Heart left ventricle (tissue), 16 donors: ENCODE data around the gene IKZF4. TPM values are rescaled to one million over a fixed set of nuclear protein-coding genes. Genes with fewer than 3 reads are reported as not detected.

ENCODE experiments used
- ATAC-seq, 4 donors: fragments of 200-7000 bp; cut with Tn5 transposase; one replicate each; pipeline ENCODE4 v1.9.1; 2020 to 2022; ENCODE audit warnings: moderate library complexity in 4 of 4, mild to moderate bottlenecking in 3 of 4, moderate number of reproducible peaks in 1 of 4
- DNase-seq, 5 donors: peaks; one replicate each; pipeline ENCODE4 v3.0.0-alpha.2; 2020
- H3K27ac ChIP-seq, 12 donors: fragments of 200-600 bp; sonication (generic) in 4 of 12; one replicate each; pipeline versions ENCODE4 v1.5.0 to v1.8.0; 2016 to 2022; ENCODE audit warnings: mild to moderate bottlenecking in 2 of 12
- H3K27me3 ChIP-seq, 9 donors: fragments of 200-600 bp; sonication (generic) in 2 of 9; one replicate each; pipeline versions ENCODE4 v1.5.1 to v1.8.0; 2016 to 2022; ENCODE audit warnings: mild to moderate bottlenecking in 3 of 9
- H3K36me3 ChIP-seq, 9 donors: fragments of 200-600 bp; sonication (generic) in 2 of 9; one replicate each; pipeline versions ENCODE4 v1.5.0 to v1.8.0; 2018 to 2022; ENCODE audit warnings: mild to moderate bottlenecking in 2 of 9
- H3K4me1 ChIP-seq, 12 donors: fragments of 200-600 bp; sonication (generic) in 4 of 12; one replicate each; pipeline versions ENCODE4 v1.5.0 to v1.8.0; 2016 to 2022; ENCODE audit warnings: mild to moderate bottlenecking in 3 of 12
- H3K4me3 ChIP-seq, 12 donors: fragments of 200-600 bp; sonication (generic) in 4 of 12; one replicate each; pipeline versions ENCODE4 v1.5.0 to v1.8.0; 2017 to 2022; ENCODE audit warnings: mild to moderate bottlenecking in 9 of 12, moderate library complexity in 4 of 12
- H3K9me3 ChIP-seq, 12 donors: fragments of 200-600 bp; sonication (generic) in 4 of 12; one replicate each; pipeline versions ENCODE4 v1.5.0 to v1.8.0; 2016 to 2022; ENCODE audit warnings: mild to moderate bottlenecking in 1 of 12
- POLR2A ChIP-seq, 2 donors: fragments of 450-650 bp; IDR thresholded peaks; one replicate each; pipeline ENCODE4 v1.6.1; 2017; ENCODE audit warnings: antibody characterized with exemption in 2 of 2, mild to moderate bottlenecking in 2 of 2, moderate library complexity in 2 of 2
- WGBS, 4 donors: extraction: QIAGEN DNeasy Blood & Tissue Kit in 2 of 4; methylation state at CpG; one replicate each; pipeline versions ENCODE4 v1.1.5 to v1.1.7; 2013 to 2018; 5-methylcytosine and 5-hydroxymethylcytosine counted together
- intact Hi-C, 10 donors: fragments of 100-400 bp; cut with DNase I; formaldehyde crosslinking; loops; one replicate each; pipeline versions ENCODE4 v1.11.1 to v1.14.2; 2022
- polyA plus RNA-seq, 2 donors: library from polyadenylated mRNA; stranded (reverse); fragments of 200-250 nt; gene quantifications; one replicate each; pipeline ENCODE4 v1.2.3, GENCODE V29; 2013
- total RNA-seq, 9 donors: library from RNA; depleted of rRNA in 2 of 9; stranded (reverse); fragments of >200 nt in 2 of 9; fragmentation: NEBNext Ultra II Directional in 3 of 9; extraction: Animal tissue kit (Norgen Biotek cat#: 25700) in 3 of 9; gene quantifications; one replicate each; pipeline versions ENCODE4 v1.1.0 to v1.2.4, GENCODE V29; 2016 to 2023
- TF ChIP-seq, protein P1 (sequence below), 12 donors: fragments of 200-600 bp; sonication (generic) in 4 of 12; IDR thresholded peaks; one replicate each; pipeline versions ENCODE4 v1.5.0 to v1.8.0; 2018 to 2022; ENCODE audit warnings: antibody characterized with exemption in 12 of 12, mild to moderate bottlenecking in 5 of 12
- donor health status: ischemic (EF 13 %, LVEDD 7.1; RV severe dilation, severe dysfunction).
- donor health status: healthy with polysubstance abuse.
- donor health status: DM: no; HTN: yes; CAD: no.
- donor health status: DM: no; HTN: no; CAD: no.
- donor health status: ischemic (EF 25% LVEDD 6.9; RV normal size, moderate dysfunction).
- donor health status: ischemic (EF 25% LVEDD 5.7; RV mildly dilated, moderate dysfunction).
- donor health status: healthy.
- donor health status: DM: yes; HTN: yes; CAD: no.
- donor health status: ischemic (EF 35%, LVEDD 5.7; RV mildly dilated, moderate dysfunction).
- donor health status: nonischemic (EF 11% LVEDD 7.7; RV severe dilation, severe dysfunction).
- donor health status: DM: yes; HTN: yes; CAD: no.
- donor health status: PGD.
- donor health status: ischemic (EF 29% LVEDD 5.4; RV normal size, mild dysfunction).
- donor health status: nonischemic (EF 23%, LVEDD 6.1; RV moderate dilation, normal function).

Gene IKZF4
- total and polyA plus RNA-seq, 11 donors = 2.6 to 10.3 (median 6.8) TPM

DNA sequence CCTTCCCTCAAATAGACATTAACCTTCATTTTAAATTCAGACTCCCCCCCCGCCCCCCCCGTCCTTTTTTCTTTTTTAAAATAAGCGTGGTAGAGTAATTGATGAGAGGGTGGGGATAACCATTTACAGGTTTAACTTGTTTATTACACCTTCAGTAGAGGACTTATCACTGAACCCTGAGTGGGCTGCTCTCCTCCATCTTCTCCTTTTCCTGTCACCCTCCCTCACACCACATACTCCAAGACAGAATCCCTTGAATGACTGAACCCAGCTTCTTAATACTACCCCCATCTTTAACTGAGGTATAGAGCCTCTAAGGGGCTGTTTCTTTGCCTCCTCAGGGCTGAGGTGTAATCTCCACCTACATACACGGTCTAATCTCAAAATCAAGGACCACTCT, 3.7 kb upstream of the IKZF4 start:
- no peak overlapping the region for H3K4me3 ChIP-seq
- no peak overlapping the region for H3K27ac ChIP-seq
- H3K27me3 ChIP-seq = no peaks in the 10 kb centered on the region
- ATAC-seq (no peak), DNase-seq (no peak)
- 86 to 94% (median 89%) methylated on average over 4 of the region's 4 CpGs for WGBS, 4 donors
- intact Hi-C loops = no loop called here
- H3K9me3 ChIP-seq = no peaks in the 10 kb centered on the region
- H3K4me1 ChIP-seq = peaks cover 0 to 17% (median 6%) of the 10 kb centered on the region in 12 donors
- TF ChIP-seq, protein P1, sequence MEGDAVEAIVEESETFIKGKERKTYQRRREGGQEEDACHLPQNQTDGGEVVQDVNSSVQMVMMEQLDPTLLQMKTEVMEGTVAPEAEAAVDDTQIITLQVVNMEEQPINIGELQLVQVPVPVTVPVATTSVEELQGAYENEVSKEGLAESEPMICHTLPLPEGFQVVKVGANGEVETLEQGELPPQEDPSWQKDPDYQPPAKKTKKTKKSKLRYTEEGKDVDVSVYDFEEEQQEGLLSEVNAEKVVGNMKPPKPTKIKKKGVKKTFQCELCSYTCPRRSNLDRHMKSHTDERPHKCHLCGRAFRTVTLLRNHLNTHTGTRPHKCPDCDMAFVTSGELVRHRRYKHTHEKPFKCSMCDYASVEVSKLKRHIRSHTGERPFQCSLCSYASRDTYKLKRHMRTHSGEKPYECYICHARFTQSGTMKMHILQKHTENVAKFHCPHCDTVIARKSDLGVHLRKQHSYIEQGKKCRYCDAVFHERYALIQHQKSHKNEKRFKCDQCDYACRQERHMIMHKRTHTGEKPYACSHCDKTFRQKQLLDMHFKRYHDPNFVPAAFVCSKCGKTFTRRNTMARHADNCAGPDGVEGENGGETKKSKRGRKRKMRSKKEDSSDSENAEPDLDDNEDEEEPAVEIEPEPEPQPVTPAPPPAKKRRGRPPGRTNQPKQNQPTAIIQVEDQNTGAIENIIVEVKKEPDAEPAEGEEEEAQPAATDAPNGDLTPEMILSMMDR (IDR thresholded peaks at IDR 0.05) = no peak
- TF ChIP-seq POLR2A (IDR thresholded peaks at IDR 0.05) = no peak
- H3K36me3 ChIP-seq = peaks cover 0 to 17% (median 10%) of the 10 kb centered on the region in 9 donors

DNA sequence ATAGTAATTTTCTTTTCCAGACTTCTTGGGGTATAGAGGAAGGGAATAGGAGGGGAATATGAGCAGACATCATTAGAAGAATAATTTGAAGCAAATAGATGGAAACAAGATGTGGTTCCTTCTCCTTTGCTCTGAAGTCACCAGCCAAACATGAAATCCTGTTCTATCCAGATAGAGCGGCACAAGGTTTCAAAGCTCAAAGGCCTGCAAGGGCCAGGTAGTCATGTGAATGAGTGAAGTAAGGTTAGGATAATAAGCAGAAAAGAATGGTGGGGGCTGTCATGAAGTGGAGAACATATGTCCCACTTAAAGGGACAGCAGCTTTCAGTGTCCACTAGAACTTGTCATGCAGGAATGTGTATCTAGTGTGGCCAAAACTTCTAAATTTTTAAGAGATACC, 2.5 kb upstream of the IKZF4 start:
- TF ChIP-seq, protein P1 (IDR thresholded peaks at IDR 0.05) = no peak
- no peak for TF ChIP-seq POLR2A (IDR thresholded peaks at IDR 0.05)
- 94 to 98% (median 97%) methylated on average over 1 of the region's 1 CpG for WGBS, 4 donors
- no peak for ATAC-seq

DNA sequence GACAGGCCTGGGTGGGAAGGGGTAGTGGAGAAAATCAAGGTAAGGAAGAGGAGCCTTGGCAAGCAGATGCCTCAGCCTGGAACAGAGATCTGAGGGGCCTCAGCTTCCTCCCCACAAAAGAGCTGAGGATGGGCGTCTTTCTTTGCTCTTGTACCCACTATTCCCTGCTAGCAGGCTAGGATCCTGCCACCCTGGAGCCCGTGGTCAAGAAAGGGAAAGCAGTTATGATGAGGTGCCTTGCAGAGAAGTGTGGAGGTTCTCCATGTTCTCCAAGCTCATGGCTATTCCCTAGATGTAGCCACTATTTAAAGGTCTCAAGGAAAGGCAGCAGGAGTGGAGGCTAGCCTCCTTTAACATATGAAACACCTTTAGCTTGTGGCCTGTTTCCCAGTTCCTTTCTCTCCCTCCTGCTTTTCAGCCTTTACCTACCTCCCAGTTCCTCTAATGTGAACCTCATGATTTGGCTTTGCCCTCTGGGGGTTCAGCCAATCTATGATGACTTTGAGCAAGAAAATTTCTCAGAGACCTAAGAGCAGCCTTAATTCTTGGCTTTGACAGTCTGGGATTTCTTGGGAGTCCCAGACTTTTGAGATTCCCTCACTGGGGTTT, 1.1 kb downstream of the IKZF4 start:
- Histone ChIP-seq H3K36me3 (peaks cover 0 to 35% (median 25%) of the 10 kb centered on the region in 9 donors), H3K4me1 (peaks cover 0 to 21% (median 6%) of the 10 kb centered on the region in 12 donors), H3K27me3 (no peaks in the 10 kb centered on the region), H3K9me3 (no peaks in the 10 kb centered on the region), H3K27ac (peak overlapping the region in 1 of 12 donors; percentile 80), H3K4me3 (peak overlapping the region in 2 of 12 donors; percentile 26 to 40)
- DNase-seq (no peak), ATAC-seq (no peak)
- whole genome bisulfite sequencing, 4 donors = 59 to 83% (median 67%) methylated on average over 2 of the region's 2 CpGs
- TF ChIP-seq, protein P1 (IDR thresholded peaks at IDR 0.05) = no peak
- TF ChIP-seq POLR2A (IDR thresholded peaks at IDR 0.05) = no peak
- intact Hi-C loops = loop anchor here in 1 of 10 donors (10.0 kb wide), 1 partner anchor 277 kb away; the partner anchor contains the start of gene GDF11

More for the DNA sequence above, 2.5 kb upstream of the IKZF4 start:
- Histone ChIP-seq H3K9me3 (no peaks in the 10 kb centered on the region), H3K27me3 (no peaks in the 10 kb centered on the region), H3K4me1 (peaks cover 0 to 21% (median 6%) of the 10 kb centered on the region in 12 donors), H3K4me3 (no peak overlapping the region), H3K36me3 (peaks cover 0 to 17% (median 10%) of the 10 kb centered on the region in 9 donors), H3K27ac (no peak overlapping the region)
- intact Hi-C loops = no loop called here
- no peak for DNase-seq

DNA sequence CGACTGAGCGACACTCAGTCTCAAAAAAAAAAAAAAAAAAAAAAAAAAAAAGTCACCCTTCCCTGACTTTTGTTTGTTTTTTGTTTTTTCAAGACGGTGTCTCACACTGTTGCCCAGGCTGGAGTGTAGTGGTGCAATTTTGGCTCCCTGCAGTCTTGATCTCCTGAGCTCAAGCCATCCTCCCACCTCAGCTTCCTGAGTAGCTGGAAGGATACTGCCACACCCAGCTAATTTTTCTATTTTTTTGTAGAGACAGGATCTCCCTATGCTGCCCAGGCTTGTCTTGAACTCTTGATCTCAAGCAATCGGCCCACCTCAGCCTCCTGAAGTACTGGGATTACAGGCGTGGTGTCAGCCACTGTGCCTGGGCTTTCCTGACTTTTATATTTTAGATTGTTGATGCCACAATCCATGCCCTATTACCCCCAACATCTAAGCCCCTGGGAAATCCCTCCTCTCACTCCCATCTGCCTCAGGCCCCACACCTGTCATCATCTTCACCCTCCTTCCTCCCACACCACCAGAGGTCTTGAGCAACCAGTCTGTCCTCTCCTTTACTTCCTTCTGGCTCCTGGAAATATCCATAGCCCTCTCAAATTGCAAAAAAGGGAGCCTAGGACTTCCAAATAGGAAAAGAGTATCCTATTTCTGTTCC, 7.8 kb downstream of the IKZF4 start:
- no peaks in the 10 kb centered on the region for H3K9me3 ChIP-seq

More for the DNA sequence above, 7.8 kb downstream of the IKZF4 start:
- Histone ChIP-seq H3K36me3 (peaks cover 0 to 62% (median 49%) of the 10 kb centered on the region in 9 donors), H3K4me1 (peaks cover 0 to 2% (median 0%) of the 10 kb centered on the region in 12 donors), H3K27ac (no peak overlapping the region), H3K27me3 (no peaks in the 10 kb centered on the region), H3K4me3 (no peak overlapping the region)
- DNase-seq = no peak
- intact Hi-C loops = loop anchor here in 2 of 10 donors (5.0 to 10.0 kb wide), 2 partner anchors 36 to 284 kb away; partner anchors contain the start of gene GDF11 (in 1 of the 2)
- 55 to 71% (median 59%) methylated on average over 5 of the region's 5 CpGs for WGBS, 4 donors
- no peak for ATAC-seq
- no peak for TF ChIP-seq POLR2A (IDR thresholded peaks at IDR 0.05)
- TF ChIP-seq, protein P1 (IDR thresholded peaks at IDR 0.05) = no peak
